HEK293 (cell line): ENCODE measurements around the gene CDSN.

Experiments
- FEZF1 ChIP-seq: fragments of 450-650 bp; formaldehyde crosslinking; IDR thresholded peaks from 2 replicates; pipeline ENCODE4 v1.5.1; 2016; ENCODE audit warnings: missing biosample characterization, missing genetic modification characterization
- GFI1B ChIP-seq: fragments of 450-650 bp; formaldehyde crosslinking; IDR thresholded peaks from 2 replicates; pipeline ENCODE4 v1.5.1; 2016; ENCODE audit warnings: missing biosample characterization, missing genetic modification characterization
- GLIS1 ChIP-seq: fragments of 450-650 bp; formaldehyde crosslinking; IDR thresholded peaks from 2 replicates; pipeline ENCODE4 v1.5.1; 2016; ENCODE audit warnings: missing biosample characterization, missing genetic modification characterization
- IKZF3 ChIP-seq: fragments of 450-650 bp; IDR thresholded peaks from 2 replicates; pipeline ENCODE4 v1.5.0; 2018; ENCODE audit warnings: missing biosample characterization, mild to moderate bottlenecking, missing genetic modification characterization, moderate library complexity
- KLF1 ChIP-seq: fragments of 450-650 bp; formaldehyde crosslinking; IDR thresholded peaks from 2 replicates; pipeline ENCODE4 v1.5.1; 2016; ENCODE audit warnings: missing biosample characterization, missing genetic modification characterization
- KLF9 ChIP-seq: fragments of 450-650 bp; formaldehyde crosslinking; IDR thresholded peaks from 2 replicates; pipeline ENCODE4 v1.5.1; 2016; ENCODE audit warnings: missing biosample characterization, missing genetic modification characterization, low read depth
- REPIN1 ChIP-seq: fragments of 450-650 bp; formaldehyde crosslinking; IDR thresholded peaks from 2 replicates; pipeline ENCODE4 v1.5.1; 2017; ENCODE audit warnings: missing biosample characterization, missing genetic modification characterization, low read depth
- SCRT2 ChIP-seq: fragments of 450-650 bp; formaldehyde crosslinking; IDR thresholded peaks from 2 replicates; pipeline ENCODE4 v1.5.1; 2016; ENCODE audit warnings: missing biosample characterization, missing genetic modification characterization
- SP2 ChIP-seq: fragments of 450-650 bp; formaldehyde crosslinking; IDR thresholded peaks from 2 replicates; pipeline ENCODE4 v1.5.1; 2016; ENCODE audit warnings: missing biosample characterization, missing genetic modification characterization
- SP7 ChIP-seq: fragments of 450-650 bp; formaldehyde crosslinking; IDR thresholded peaks from 2 replicates; pipeline ENCODE4 v1.5.1; 2016; ENCODE audit warnings: missing biosample characterization, missing genetic modification characterization
- ZBTB20 ChIP-seq: fragments of 450-650 bp; formaldehyde crosslinking; IDR thresholded peaks from 2 replicates; pipeline ENCODE4 v1.5.1; 2016; ENCODE audit warnings: missing biosample characterization, missing genetic modification characterization
- ZFP41 ChIP-seq: fragments of 450-650 bp; formaldehyde crosslinking; IDR thresholded peaks from 2 replicates; pipeline ENCODE4 v1.5.1; 2016; ENCODE audit warnings: missing biosample characterization, missing genetic modification characterization, borderline replicate concordance
- ZFP69B ChIP-seq: fragments of 450-650 bp; formaldehyde crosslinking; IDR thresholded peaks from 2 replicates; pipeline ENCODE4 v1.5.1; 2016; ENCODE audit warnings: missing biosample characterization, missing genetic modification characterization
- ZNF133 ChIP-seq: fragments of 450-650 bp; formaldehyde crosslinking; IDR thresholded peaks from 2 replicates; pipeline ENCODE4 v1.5.1; 2016; ENCODE audit warnings: missing biosample characterization, missing genetic modification characterization
- ZNF148 ChIP-seq: fragments of 450-650 bp; formaldehyde crosslinking; IDR thresholded peaks from 2 replicates; pipeline ENCODE4 v1.5.0; 2017; ENCODE audit warnings: missing biosample characterization, missing genetic modification characterization, borderline replicate concordance
- ZNF155 ChIP-seq: fragments of 450-650 bp; formaldehyde crosslinking; IDR thresholded peaks from 2 replicates; pipeline ENCODE4 v1.5.1; 2016; ENCODE audit warnings: missing biosample characterization, missing genetic modification characterization
- ZNF16 ChIP-seq: fragments of 450-650 bp; formaldehyde crosslinking; IDR thresholded peaks from 2 replicates; pipeline ENCODE4 v1.5.1; 2016; ENCODE audit warnings: low read depth, missing biosample characterization, missing genetic modification characterization
- ZNF2 ChIP-seq: fragments of 450-650 bp; formaldehyde crosslinking; IDR thresholded peaks from 2 replicates; pipeline ENCODE4 v1.5.1; 2016; ENCODE audit warnings: missing biosample characterization, missing genetic modification characterization
- ZNF341 ChIP-seq: fragments of 450-650 bp; formaldehyde crosslinking; IDR thresholded peaks from 2 replicates; pipeline ENCODE4; 2016; ENCODE audit warnings: low read depth, missing biosample characterization, missing genetic modification characterization
- ZNF391 ChIP-seq: fragments of 450-650 bp; formaldehyde crosslinking; IDR thresholded peaks from 2 replicates; pipeline ENCODE4 v1.5.1; 2016; ENCODE audit warnings: low read depth, missing biosample characterization, missing genetic modification characterization, borderline replicate concordance
- ZNF610 ChIP-seq: fragments of 450-650 bp; formaldehyde crosslinking; IDR thresholded peaks from 2 replicates; pipeline ENCODE4 v1.5.1; 2016; ENCODE audit warnings: missing biosample characterization, missing genetic modification characterization, borderline replicate concordance
- ZNF76 ChIP-seq: fragments of 450-650 bp; formaldehyde crosslinking; IDR thresholded peaks from 2 replicates; pipeline ENCODE4; 2016; ENCODE audit warnings: low read depth, missing biosample characterization, missing genetic modification characterization, borderline replicate concordance
- ZXDB ChIP-seq: fragments of 450-650 bp; formaldehyde crosslinking; IDR thresholded peaks from 2 replicates; pipeline ENCODE4 v1.5.1; 2016; ENCODE audit warnings: missing biosample characterization, missing genetic modification characterization
- TF ChIP-seq, protein P1 (sequence below): fragments of 450-650 bp; formaldehyde crosslinking; IDR thresholded peaks from 2 replicates; pipeline ENCODE4; 2016; ENCODE audit warnings: missing biosample characterization, missing genetic modification characterization
- TF ChIP-seq, protein P2 (sequence below): fragments of 450-650 bp; formaldehyde crosslinking; IDR thresholded peaks from 2 replicates; pipeline ENCODE4 v1.5.1; 2016; ENCODE audit warnings: missing biosample characterization, missing genetic modification characterization
- TF ChIP-seq, protein P3 (sequence below): sonication (generic); formaldehyde crosslinking; IDR thresholded peaks from 2 replicates; pipeline ENCODE4 v1.8.1; 2022; ENCODE audit warnings: mild to moderate bottlenecking, moderate library complexity, missing genetic modification reagents
- TF ChIP-seq, protein P4 (sequence below): fragments of 450-650 bp; formaldehyde crosslinking; IDR thresholded peaks from 2 replicates; pipeline ENCODE4 v1.5.1; 2016; ENCODE audit warnings: missing biosample characterization, missing genetic modification characterization
- TF ChIP-seq, protein P5 (sequence below): fragments of 450-650 bp; formaldehyde crosslinking; IDR thresholded peaks from 2 replicates; pipeline ENCODE4 v1.5.1; 2016; ENCODE audit warnings: missing biosample characterization, missing genetic modification characterization

The CDSN gene

GRCh38 chr6:31158140-31158862, 38.1 kb upstream of the CDSN start, which contains the start of gene TCF19 (continued):
- TF ChIP-seq IKZF3 (peak; percentile 83; the same call in 1 of the 2 replicates), ZNF133 (tag by site-specific recombination) (no peak), KLF9 (tag by site-specific recombination) (peak; percentile 95), ZNF155 (no peak), SP2 (peak; percentile 98), ZBTB20 (tag by site-specific recombination) (peak; percentile 100), REPIN1 (tag by site-specific recombination) (no peak), ZNF16 (tag by site-specific recombination) (no peak), GFI1B (tag by site-specific recombination) (no peak), ZNF76 (no peak; the same call in 1 of the 2 replicates), KLF1 (tag by site-specific recombination) (peak; percentile 25; the same call in 1 of the 2 replicates), GLIS1 (tag by site-specific recombination) (peak; percentile 92), ZFP41 (tag by site-specific recombination) (no peak), ZNF391 (tag by site-specific recombination) (0 out of 2 replicates have a peak, but pooled peaks have one; percentile 15), ZFP69B (tag by site-specific recombination) (peak; percentile 86; the same call in 1 of the 2 replicates), ZNF2 (tag by site-specific recombination) (peak; percentile 19; the same call in 1 of the 2 replicates), ZNF341 (tag by site-specific recombination) (peak; percentile 30; the same call in 1 of the 2 replicates), ZNF148 (tag by site-specific recombination) (no peak), ZNF610 (no peak), SP7 (tag by site-specific recombination) (peak; percentile 62), ZXDB (tag by site-specific recombination) (peak; percentile 64), SCRT2 (no peak), FEZF1 (tag by site-specific recombination) (no peak)
- TF ChIP-seq, protein P1, sequence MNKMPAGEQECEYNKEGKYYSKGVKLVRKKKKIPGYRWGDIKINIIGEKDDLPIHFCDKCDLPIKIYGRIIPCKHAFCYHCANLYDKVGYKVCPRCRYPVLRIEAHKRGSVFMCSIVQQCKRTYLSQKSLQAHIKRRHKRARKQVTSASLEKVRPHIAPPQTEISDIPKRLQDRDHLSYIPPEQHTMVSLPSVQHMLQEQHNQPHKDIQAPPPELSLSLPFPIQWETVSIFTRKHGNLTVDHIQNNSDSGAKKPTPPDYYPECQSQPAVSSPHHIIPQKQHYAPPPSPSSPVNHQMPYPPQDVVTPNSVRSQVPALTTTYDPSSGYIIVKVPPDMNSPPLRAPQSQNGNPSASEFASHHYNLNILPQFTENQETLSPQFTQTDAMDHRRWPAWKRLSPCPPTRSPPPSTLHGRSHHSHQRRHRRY (tag by site-specific recombination): no peak
- TF ChIP-seq, protein P2, sequence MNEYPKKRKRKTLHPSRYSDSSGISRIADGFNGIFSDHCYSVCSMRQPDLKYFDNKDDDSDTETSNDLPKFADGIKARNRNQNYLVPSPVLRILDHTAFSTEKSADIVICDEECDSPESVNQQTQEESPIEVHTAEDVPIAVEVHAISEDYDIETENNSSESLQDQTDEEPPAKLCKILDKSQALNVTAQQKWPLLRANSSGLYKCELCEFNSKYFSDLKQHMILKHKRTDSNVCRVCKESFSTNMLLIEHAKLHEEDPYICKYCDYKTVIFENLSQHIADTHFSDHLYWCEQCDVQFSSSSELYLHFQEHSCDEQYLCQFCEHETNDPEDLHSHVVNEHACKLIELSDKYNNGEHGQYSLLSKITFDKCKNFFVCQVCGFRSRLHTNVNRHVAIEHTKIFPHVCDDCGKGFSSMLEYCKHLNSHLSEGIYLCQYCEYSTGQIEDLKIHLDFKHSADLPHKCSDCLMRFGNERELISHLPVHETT (tag by site-specific recombination): no peak
- TF ChIP-seq, protein P3, sequence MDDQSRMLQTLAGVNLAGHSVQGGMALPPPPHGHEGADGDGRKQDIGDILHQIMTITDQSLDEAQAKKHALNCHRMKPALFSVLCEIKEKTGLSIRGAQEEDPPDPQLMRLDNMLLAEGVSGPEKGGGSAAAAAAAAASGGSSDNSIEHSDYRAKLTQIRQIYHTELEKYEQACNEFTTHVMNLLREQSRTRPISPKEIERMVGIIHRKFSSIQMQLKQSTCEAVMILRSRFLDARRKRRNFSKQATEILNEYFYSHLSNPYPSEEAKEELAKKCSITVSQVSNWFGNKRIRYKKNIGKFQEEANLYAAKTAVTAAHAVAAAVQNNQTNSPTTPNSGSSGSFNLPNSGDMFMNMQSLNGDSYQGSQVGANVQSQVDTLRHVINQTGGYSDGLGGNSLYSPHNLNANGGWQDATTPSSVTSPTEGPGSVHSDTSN (CRISPR knock-in tag): peak; percentile 91
- TF ChIP-seq, protein P4, sequence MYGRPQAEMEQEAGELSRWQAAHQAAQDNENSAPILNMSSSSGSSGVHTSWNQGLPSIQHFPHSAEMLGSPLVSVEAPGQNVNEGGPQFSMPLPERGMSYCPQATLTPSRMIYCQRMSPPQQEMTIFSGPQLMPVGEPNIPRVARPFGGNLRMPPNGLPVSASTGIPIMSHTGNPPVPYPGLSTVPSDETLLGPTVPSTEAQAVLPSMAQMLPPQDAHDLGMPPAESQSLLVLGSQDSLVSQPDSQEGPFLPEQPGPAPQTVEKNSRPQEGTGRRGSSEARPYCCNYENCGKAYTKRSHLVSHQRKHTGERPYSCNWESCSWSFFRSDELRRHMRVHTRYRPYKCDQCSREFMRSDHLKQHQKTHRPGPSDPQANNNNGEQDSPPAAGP (tag by site-specific recombination): peak; percentile 53; the same call in 1 of the 2 replicates
- TF ChIP-seq, protein P5, sequence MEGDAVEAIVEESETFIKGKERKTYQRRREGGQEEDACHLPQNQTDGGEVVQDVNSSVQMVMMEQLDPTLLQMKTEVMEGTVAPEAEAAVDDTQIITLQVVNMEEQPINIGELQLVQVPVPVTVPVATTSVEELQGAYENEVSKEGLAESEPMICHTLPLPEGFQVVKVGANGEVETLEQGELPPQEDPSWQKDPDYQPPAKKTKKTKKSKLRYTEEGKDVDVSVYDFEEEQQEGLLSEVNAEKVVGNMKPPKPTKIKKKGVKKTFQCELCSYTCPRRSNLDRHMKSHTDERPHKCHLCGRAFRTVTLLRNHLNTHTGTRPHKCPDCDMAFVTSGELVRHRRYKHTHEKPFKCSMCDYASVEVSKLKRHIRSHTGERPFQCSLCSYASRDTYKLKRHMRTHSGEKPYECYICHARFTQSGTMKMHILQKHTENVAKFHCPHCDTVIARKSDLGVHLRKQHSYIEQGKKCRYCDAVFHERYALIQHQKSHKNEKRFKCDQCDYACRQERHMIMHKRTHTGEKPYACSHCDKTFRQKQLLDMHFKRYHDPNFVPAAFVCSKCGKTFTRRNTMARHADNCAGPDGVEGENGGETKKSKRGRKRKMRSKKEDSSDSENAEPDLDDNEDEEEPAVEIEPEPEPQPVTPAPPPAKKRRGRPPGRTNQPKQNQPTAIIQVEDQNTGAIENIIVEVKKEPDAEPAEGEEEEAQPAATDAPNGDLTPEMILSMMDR: no peak
- TF ChIP-seq, all 188 proteins: peak for 46
